Measurements from ENCODE around the gene ISL1.

DNA sequence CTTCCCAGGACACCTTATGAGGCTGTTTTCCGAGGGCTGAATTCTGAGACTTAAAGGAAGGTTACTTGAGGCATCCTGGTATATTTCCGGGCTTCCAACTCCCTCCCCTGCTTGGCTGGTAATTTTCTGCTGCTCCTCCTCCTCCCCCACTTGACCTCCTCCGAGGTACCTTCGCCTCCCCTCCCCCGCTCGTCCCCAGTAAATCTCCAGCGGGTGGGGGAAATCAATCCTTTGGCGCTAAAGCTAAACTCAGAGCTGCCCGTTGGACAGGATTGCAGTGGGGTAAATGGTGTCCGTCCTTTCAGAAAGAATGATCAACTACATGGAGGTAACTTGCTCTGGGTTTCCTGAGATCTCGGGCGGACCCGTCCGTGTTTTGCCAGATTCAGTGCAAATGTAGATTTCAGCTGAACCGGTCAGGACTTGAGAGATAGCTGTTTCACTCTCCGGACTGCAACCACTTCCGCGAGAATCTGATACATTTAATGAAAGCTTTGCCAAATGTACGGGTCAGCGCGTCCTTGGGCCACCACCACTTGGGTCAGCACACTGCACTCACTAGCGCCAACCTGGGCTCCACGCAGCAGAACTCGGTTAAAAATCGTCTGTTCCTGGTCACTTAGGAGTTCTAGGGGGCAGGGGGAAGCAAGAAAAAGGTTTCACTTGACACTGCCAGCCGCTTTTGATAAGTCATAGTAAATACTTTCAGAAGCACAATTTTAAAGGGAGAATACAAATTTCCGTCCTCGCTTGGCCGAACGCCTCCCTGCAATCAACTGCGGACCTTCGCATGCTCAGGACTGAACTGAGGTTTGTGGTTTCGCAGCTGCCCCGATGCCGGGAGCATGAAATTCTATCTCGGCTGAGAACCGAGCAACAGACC is 4.6 kb upstream of the ISL1 start:
- TF ChIP-seq CTCF (IDR thresholded peaks at IDR 0.05) (no peak), POLR2AphosphoS5 (IDR thresholded peaks at IDR 0.05; ENCODE audit: insufficient read depth in 1 of 2, low read depth in 1 of 2) (peak; percentile 45 to 56)
